Ovary (tissue), 3 donors: Measurements from ENCODE around the gene RNF43.

Experiments
- CTCF ChIP-seq, 3 donors: fragments of 450-650 bp in 2 of 3; fragments of 200-600 bp in 1 of 3; IDR thresholded peaks; one replicate each; pipeline versions ENCODE4 v1.5.1 to v1.8.0; 2016 to 2022; ENCODE audit warnings: antibody characterized with exemption in 3 of 3, mild to moderate bottlenecking in 1 of 3
- EP300 ChIP-seq: sonication (generic); formaldehyde crosslinking; IDR thresholded peaks from one replicate; pipeline ENCODE4 v1.6.1; 2017; ENCODE audit warnings: antibody characterized with exemption
- POLR2A ChIP-seq: fragments of 450-650 bp; IDR thresholded peaks from one replicate; pipeline ENCODE4 v1.6.1; 2017; ENCODE audit warnings: antibody characterized with exemption, mild to moderate bottlenecking, moderate library complexity
- donor health status: DM: no; HTN: no; CAD: no.

DNA sequence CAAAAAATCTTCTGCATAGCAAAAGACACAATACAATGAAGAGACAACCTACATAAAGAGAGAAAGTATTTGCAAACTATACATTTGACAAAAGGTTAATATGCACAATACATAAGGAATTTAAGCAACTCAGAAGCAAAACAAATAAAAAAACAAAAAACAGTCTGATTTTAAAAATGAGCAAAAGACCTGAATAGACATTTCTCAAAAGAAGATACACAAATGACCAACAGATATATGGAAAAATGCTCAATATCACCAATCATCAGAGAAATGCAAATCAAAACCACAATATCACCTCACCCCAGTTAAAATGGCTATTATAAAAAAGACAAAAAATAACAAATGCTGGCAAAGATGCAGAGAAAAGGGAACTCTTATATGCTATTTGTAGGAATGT, 38.2 kb upstream of the RNF43 start:
- no peak for TF ChIP-seq CTCF (IDR thresholded peaks at IDR 0.05)
- TF ChIP-seq POLR2A = no peak
- TF ChIP-seq EP300 = no peak
